Testis (tissue), 2 donors: ENCODE results near the gene ZIM2.

Source experiments
- CTCF ChIP-seq, 3 experiments: fragments of 450-650 bp in 2 of 3; fragments of 200-600 bp in 1 of 3; sonication (generic) in 1 of 3; IDR thresholded peaks; one replicate each; pipeline ENCODE4 v1.5.1; 2016 to 2019; ENCODE audit warnings: antibody characterized with exemption in 3 of 3, mild to moderate bottlenecking in 2 of 3, moderate library complexity in 1 of 3
- POLR2A ChIP-seq: fragments of 450-650 bp; IDR thresholded peaks from one replicate; pipeline ENCODE4 v1.6.1; 2017; ENCODE audit warnings: antibody characterized with exemption, mild to moderate bottlenecking, moderate library complexity

DNA sequence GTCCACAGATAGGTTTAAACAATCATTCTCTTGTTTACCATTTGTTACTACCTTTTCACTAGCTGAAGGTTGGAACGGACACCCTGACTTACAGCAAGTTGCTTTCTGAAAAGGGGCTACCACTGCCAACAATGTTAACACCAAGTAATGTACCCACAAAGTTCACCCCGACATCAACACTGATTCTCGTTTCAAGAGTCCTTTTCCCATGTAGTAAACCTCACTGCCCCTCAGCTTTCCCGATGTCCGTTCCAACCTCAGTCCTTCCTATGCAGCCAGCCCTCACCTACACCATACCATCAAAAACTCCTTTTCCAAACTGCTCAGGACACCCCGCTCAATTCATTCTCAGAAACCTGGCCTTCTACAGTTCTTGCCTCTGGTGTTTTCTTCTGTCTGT is 29.0 kb downstream of the ZIM2 start:
- no peak for TF ChIP-seq CTCF (IDR thresholded peaks at IDR 0.05)
- TF ChIP-seq POLR2A: no peak
